ENCODE results near the gene BUB3. TPM values are rescaled to one million over a fixed set of nuclear protein-coding genes. Genes with fewer than 3 reads are reported as not detected.

Gene BUB3
- polyA plus RNA-seq, 2 donors, result 18.9 to 72.7 TPM

DNA sequence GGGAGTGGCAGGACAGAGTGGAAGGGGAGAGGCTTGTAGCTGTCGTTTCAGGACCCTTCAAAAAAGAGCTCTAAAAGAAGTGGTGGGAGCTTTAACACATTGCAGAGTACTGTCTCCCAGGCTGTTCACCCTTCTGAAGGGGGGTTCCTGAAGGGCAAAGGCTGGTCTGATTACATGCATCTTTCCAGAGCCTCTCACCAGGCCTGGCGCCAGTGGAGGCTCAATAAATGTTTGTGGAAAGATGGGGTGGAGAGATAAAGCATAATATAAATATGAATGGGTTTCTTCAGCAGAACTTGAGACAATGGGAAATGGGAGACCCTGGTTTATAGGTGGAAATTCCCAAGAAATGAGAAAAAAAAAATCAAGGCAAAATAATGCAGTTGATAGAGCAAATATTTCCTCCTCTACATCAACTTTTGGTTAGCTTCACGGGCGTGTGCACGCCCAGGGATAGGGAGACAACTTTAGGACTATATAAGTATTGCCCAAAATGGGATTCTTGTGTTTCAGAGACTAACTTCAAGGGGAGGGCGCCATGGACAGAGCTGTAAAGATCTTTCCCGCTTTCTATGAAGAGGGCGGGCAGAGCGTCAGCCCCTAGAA lies 613 bp upstream of the BUB3 start:
- H3K4me3 ChIP-seq (ENCODE audit: low read depth in 1 of 2, low read length in 2 of 2), result no peak overlapping the region
- WGBS, 2 donors, result 40 to 43% methylated on average over 9 of the region's 9 CpGs
- peaks cover 6 to 21% of the 10 kb centered on the region in 2 donors for H3K4me1 ChIP-seq (ENCODE audit: control insufficient read depth in 2 of 2, insufficient read depth in 2 of 2, low read length in 1 of 2)

GRCh38 chr10:123154711-123155505 lies 706 bp downstream of the BUB3 start:
- Histone ChIP-seq H3K27me3 (ENCODE audit: control insufficient read depth in 1 of 2, insufficient read depth in 2 of 2, low read length in 2 of 2) (peaks cover 3 to 6% of the 10 kb centered on the region in 2 donors), H3K4me1 (ENCODE audit: control insufficient read depth in 2 of 2, insufficient read depth in 2 of 2, low read length in 1 of 2) (peaks cover 6 to 14% of the 10 kb centered on the region in 2 donors), H3K4me3 (ENCODE audit: low read depth in 1 of 2, low read length in 2 of 2) (peak overlapping the region; percentile 96), H3K36me3 (ENCODE audit: control insufficient read depth in 2 of 2, insufficient read depth in 2 of 2, low read length in 1 of 2) (no peaks in the 10 kb centered on the region), H3K9me3 (ENCODE audit: control insufficient read depth in 2 of 2, insufficient read depth in 1 of 2, low read depth in 1 of 2, low read length in 1 of 2) (no peaks in the 10 kb centered on the region), H3K27ac (ENCODE audit: low read depth in 2 of 2, low read length in 1 of 2) (peak overlapping the region; percentile 88 to 92)
- 4% methylated on average over 42 to 49 of the region's 49 CpGs for WGBS, 2 donors

More for the DNA sequence above, 613 bp upstream of the BUB3 start:
- no peak overlapping the region for H3K27ac ChIP-seq (ENCODE audit: low read depth in 2 of 2, low read length in 1 of 2)
- H3K36me3 ChIP-seq (ENCODE audit: control insufficient read depth in 2 of 2, insufficient read depth in 2 of 2, low read length in 1 of 2), result no peaks in the 10 kb centered on the region
- no peaks in the 10 kb centered on the region for H3K9me3 ChIP-seq (ENCODE audit: control insufficient read depth in 2 of 2, insufficient read depth in 1 of 2, low read depth in 1 of 2, low read length in 1 of 2)
- H3K27me3 ChIP-seq (ENCODE audit: control insufficient read depth in 1 of 2, insufficient read depth in 2 of 2, low read length in 2 of 2), result peaks cover 3 to 7% of the 10 kb centered on the region in 2 donors

- WGBS, 2 donors, result 83 to 84% methylated on average over 2 of the region's 2 CpGs
- H3K27me3 ChIP-seq (ENCODE audit: control insufficient read depth in 1 of 2, insufficient read depth in 2 of 2, low read length in 2 of 2), result peaks cover 0 to 2% of the 10 kb centered on the region in 2 donors
- no peak overlapping the region for H3K4me3 ChIP-seq (ENCODE audit: low read depth in 1 of 2, low read length in 2 of 2)
- H3K36me3 ChIP-seq (ENCODE audit: control insufficient read depth in 2 of 2, insufficient read depth in 2 of 2, low read length in 1 of 2), result peaks cover 0 to 2% of the 10 kb centered on the region in 2 donors
- peaks cover 4 to 5% of the 10 kb centered on the region in 2 donors for H3K4me1 ChIP-seq (ENCODE audit: control insufficient read depth in 2 of 2, insufficient read depth in 2 of 2, low read length in 1 of 2)
- H3K9me3 ChIP-seq (ENCODE audit: control insufficient read depth in 2 of 2, insufficient read depth in 1 of 2, low read depth in 1 of 2, low read length in 1 of 2), result no peaks in the 10 kb centered on the region
- no peak overlapping the region for H3K27ac ChIP-seq (ENCODE audit: low read depth in 2 of 2, low read length in 1 of 2)
Measured at GRCh38 chr10:123156078-123156477, 1.9 kb downstream of the BUB3 start.

GRCh38 chr10:123157210-123157609 lies 3.0 kb downstream of the BUB3 start:
- Histone ChIP-seq H3K9me3 (ENCODE audit: control insufficient read depth in 2 of 2, insufficient read depth in 1 of 2, low read depth in 1 of 2, low read length in 1 of 2) (no peaks in the 10 kb centered on the region), H3K27me3 (ENCODE audit: control insufficient read depth in 1 of 2, insufficient read depth in 2 of 2, low read length in 2 of 2) (no peaks in the 10 kb centered on the region), H3K36me3 (ENCODE audit: control insufficient read depth in 2 of 2, insufficient read depth in 2 of 2, low read length in 1 of 2) (peaks cover 0 to 2% of the 10 kb centered on the region in 2 donors), H3K4me1 (ENCODE audit: control insufficient read depth in 2 of 2, insufficient read depth in 2 of 2, low read length in 1 of 2) (no peaks in the 10 kb centered on the region), H3K4me3 (ENCODE audit: low read depth in 1 of 2, low read length in 2 of 2) (no peak overlapping the region), H3K27ac (ENCODE audit: low read depth in 2 of 2, low read length in 1 of 2) (no peak overlapping the region)
- 80 to 85% methylated on average over 3 of the region's 3 CpGs for WGBS, 2 donors

- Histone ChIP-seq H3K27ac (ENCODE audit: low read depth in 2 of 2, low read length in 1 of 2) (no peak overlapping the region), H3K27me3 (ENCODE audit: control insufficient read depth in 1 of 2, insufficient read depth in 2 of 2, low read length in 2 of 2) (no peaks in the 10 kb centered on the region), H3K4me3 (ENCODE audit: low read depth in 1 of 2, low read length in 2 of 2) (no peak overlapping the region), H3K9me3 (ENCODE audit: control insufficient read depth in 2 of 2, insufficient read depth in 1 of 2, low read depth in 1 of 2, low read length in 1 of 2) (no peaks in the 10 kb centered on the region), H3K36me3 (ENCODE audit: control insufficient read depth in 2 of 2, insufficient read depth in 2 of 2, low read length in 1 of 2) (peaks cover 3 to 6% of the 10 kb centered on the region in 2 donors), H3K4me1 (ENCODE audit: control insufficient read depth in 2 of 2, insufficient read depth in 2 of 2, low read length in 1 of 2) (no peaks in the 10 kb centered on the region)
- 90 to 91% methylated on average over 1 of the region's 1 CpG for WGBS, 2 donors
Measured at GRCh38 chr10:123158682-123159081, 4.5 kb downstream of the BUB3 start.

DNA sequence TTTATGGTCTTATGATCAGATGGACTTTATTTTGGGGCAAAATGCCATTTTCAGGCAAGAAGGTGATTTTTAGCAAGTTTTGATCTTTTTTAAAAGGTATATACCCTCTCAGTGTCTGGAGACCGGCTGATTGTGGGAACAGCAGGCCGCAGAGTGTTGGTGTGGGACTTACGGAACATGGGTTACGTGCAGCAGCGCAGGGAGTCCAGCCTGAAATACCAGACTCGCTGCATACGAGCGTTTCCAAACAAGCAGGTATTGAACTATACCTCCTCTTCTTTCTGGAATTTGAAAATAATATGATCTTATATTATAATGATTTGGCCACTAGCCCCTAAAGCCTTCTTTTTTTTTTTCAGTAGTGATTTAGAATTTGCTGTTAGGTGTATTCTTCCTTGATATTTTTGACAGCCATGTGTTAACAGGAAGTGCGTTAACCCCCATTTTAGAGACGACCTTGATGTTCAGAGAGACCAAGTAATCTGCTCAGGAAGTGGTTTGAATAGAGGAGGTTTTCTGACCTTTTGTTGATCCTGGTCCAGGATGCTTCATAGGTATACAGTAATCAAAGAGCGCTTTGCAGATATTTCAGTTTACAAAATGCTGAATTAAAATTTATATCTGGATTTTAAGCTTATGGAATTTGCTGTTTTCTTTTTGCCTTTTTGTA lies 6.2 kb downstream of the BUB3 start:
- Histone ChIP-seq H3K9me3 (ENCODE audit: control insufficient read depth in 2 of 2, insufficient read depth in 1 of 2, low read depth in 1 of 2, low read length in 1 of 2) (no peaks in the 10 kb centered on the region), H3K4me3 (ENCODE audit: low read depth in 1 of 2, low read length in 2 of 2) (no peak overlapping the region), H3K36me3 (ENCODE audit: control insufficient read depth in 2 of 2, insufficient read depth in 2 of 2, low read length in 1 of 2) (peaks cover 3 to 9% of the 10 kb centered on the region in 2 donors), H3K27ac (ENCODE audit: low read depth in 2 of 2, low read length in 1 of 2) (no peak overlapping the region), H3K4me1 (ENCODE audit: control insufficient read depth in 2 of 2, insufficient read depth in 2 of 2, low read length in 1 of 2) (no peaks in the 10 kb centered on the region), H3K27me3 (ENCODE audit: control insufficient read depth in 1 of 2, insufficient read depth in 2 of 2, low read length in 2 of 2) (no peaks in the 10 kb centered on the region)
- WGBS, 2 donors, result 81 to 86% methylated on average over 11 of the region's 11 CpGs

- Histone ChIP-seq H3K9me3 (ENCODE audit: control insufficient read depth in 2 of 2, insufficient read depth in 1 of 2, low read depth in 1 of 2, low read length in 1 of 2) (no peaks in the 10 kb centered on the region), H3K4me3 (ENCODE audit: low read depth in 1 of 2, low read length in 2 of 2) (no peak overlapping the region), H3K27ac (ENCODE audit: low read depth in 2 of 2, low read length in 1 of 2) (no peak overlapping the region), H3K36me3 (ENCODE audit: control insufficient read depth in 2 of 2, insufficient read depth in 2 of 2, low read length in 1 of 2) (peaks cover 3 to 11% of the 10 kb centered on the region in 2 donors), H3K27me3 (ENCODE audit: control insufficient read depth in 1 of 2, insufficient read depth in 2 of 2, low read length in 2 of 2) (no peaks in the 10 kb centered on the region), H3K4me1 (ENCODE audit: control insufficient read depth in 2 of 2, insufficient read depth in 2 of 2, low read length in 1 of 2) (no peaks in the 10 kb centered on the region)
- 95 to 96% methylated on average over 2 of the region's 2 CpGs for WGBS, 2 donors
Measured at GRCh38 chr10:123164319-123164718, 10.1 kb downstream of the BUB3 start.

GRCh38 chr10:123165445-123166072 lies 11.4 kb downstream of the BUB3 start:
- H3K4me1 ChIP-seq (ENCODE audit: control insufficient read depth in 2 of 2, insufficient read depth in 2 of 2, low read length in 1 of 2), result no peaks in the 10 kb centered on the region
- H3K27ac ChIP-seq (ENCODE audit: low read depth in 2 of 2, low read length in 1 of 2), result no peak overlapping the region
- H3K9me3 ChIP-seq (ENCODE audit: control insufficient read depth in 2 of 2, insufficient read depth in 1 of 2, low read depth in 1 of 2, low read length in 1 of 2), result no peaks in the 10 kb centered on the region
- no peaks in the 10 kb centered on the region for H3K27me3 ChIP-seq (ENCODE audit: control insufficient read depth in 1 of 2, insufficient read depth in 2 of 2, low read length in 2 of 2)
- WGBS, 2 donors, result 79 to 82% methylated on average over 4 of the region's 4 CpGs
- H3K4me3 ChIP-seq (ENCODE audit: low read depth in 1 of 2, low read length in 2 of 2), result no peak overlapping the region
- peaks cover 3 to 8% of the 10 kb centered on the region in 2 donors for H3K36me3 ChIP-seq (ENCODE audit: control insufficient read depth in 2 of 2, insufficient read depth in 2 of 2, low read length in 1 of 2)

- peaks cover 3 to 8% of the 10 kb centered on the region in 2 donors for H3K36me3 ChIP-seq (ENCODE audit: control insufficient read depth in 2 of 2, insufficient read depth in 2 of 2, low read length in 1 of 2)
- WGBS, 2 donors, result 98 to 100% methylated on average over 2 of the region's 2 CpGs
Measured at GRCh38 chr10:123166618-123167017, 12.4 kb downstream of the BUB3 start.

More at GRCh38 chr10:123166618-123167017, 12.4 kb downstream of the BUB3 start:
- no peak overlapping the region for H3K4me3 ChIP-seq (ENCODE audit: low read depth in 1 of 2, low read length in 2 of 2)
- H3K4me1 ChIP-seq (ENCODE audit: control insufficient read depth in 2 of 2, insufficient read depth in 2 of 2, low read length in 1 of 2), result no peaks in the 10 kb centered on the region
- H3K27me3 ChIP-seq (ENCODE audit: control insufficient read depth in 1 of 2, insufficient read depth in 2 of 2, low read length in 2 of 2), result no peaks in the 10 kb centered on the region
- H3K27ac ChIP-seq (ENCODE audit: low read depth in 2 of 2, low read length in 1 of 2), result no peak overlapping the region
- no peaks in the 10 kb centered on the region for H3K9me3 ChIP-seq (ENCODE audit: control insufficient read depth in 2 of 2, insufficient read depth in 1 of 2, low read depth in 1 of 2, low read length in 1 of 2)

Data from esophagus (tissue), 2 donors.